ENCODE measurements around the gene GALNT14.

The GALNT14 gene

DNA sequence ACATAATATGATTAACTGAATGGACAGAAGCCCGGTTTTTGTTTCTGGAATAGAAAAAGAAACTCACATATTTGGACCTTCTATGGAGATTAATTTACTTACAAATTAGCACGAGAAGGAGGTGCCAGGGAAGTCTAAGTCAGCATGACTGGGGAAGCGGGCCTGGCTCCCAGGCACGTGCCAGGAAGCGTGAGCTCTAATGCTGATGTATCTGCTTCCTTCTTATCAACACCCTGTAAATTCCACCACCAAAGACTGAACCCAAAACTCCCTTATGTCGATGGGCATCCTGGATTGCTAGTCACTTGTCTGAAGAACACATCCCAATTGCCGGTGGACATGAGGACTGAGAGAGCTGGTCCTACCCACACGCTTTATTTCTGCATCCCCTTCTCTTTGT, 134.5 kb downstream of the GALNT14 start:
- no peak for FAIRE-seq

DNA sequence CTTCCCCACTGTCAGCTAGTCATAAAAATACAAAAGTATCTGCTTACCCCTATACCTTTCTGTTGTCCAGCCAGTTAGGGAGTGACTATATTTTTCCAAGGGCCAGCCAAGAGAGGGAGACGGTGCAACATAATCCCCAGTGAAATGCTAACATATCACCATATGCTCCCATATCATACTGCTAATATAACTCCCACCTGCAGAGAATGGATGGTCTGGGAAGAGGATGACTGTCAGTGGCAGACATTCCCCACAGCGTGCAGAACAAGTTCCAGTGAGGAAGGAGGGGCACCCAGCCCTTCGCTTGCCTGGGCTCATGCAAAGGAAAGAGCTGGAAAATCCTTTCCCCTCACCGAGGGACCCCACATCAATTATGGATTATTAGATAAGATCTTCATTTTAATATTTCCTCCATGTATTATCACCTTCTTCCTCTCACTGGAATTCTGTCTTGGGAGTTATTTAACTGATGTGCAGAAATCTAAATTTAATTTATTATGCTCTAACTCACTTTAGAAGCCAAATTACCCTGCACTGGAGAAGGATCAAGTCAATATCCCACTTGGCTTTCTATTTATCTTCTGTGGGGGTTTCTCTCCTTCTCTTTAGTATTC, 135.6 kb downstream of the GALNT14 start:
- no peak for FAIRE-seq

DNA sequence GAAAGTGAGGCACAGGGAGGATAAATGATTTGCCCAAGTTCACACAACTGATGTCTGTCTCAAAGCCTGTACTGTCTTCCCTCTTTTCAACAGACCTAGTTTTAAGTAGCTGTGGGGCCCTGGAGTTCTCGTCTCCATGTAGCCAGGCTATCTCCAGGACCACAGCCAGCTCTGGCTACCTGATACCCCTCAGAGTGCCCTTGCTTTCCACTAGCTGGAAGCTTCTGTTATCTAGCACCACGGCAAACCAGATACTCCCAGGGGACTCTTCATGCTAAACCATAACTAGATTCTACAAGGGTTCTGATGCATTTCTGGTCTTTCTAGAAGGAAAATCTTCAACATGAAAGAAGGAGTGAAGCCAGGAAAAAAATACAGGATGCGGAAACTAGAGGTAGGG, 137.3 kb downstream of the GALNT14 start:
- no peak for FAIRE-seq

DNA sequence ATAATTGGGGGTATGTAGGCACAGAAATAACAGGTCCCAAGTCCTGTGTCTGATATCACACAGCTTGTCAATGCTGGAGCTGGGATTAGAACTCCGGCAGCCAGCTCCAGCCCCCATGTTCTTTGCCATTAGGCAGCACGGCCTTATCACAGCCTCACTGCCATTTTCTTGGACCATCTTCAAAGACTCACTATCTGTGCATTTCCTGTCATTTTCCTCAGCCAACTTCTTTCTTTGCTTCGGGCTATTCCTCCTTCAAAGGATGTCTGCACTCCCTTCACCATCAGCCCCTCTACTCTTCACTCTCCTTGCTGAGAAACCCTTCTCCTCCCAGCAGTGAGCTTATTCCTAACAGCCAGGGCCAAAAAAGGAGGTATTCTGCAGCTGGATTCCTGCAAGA, 139.6 kb downstream of the GALNT14 start:
- no peak for FAIRE-seq

DNA sequence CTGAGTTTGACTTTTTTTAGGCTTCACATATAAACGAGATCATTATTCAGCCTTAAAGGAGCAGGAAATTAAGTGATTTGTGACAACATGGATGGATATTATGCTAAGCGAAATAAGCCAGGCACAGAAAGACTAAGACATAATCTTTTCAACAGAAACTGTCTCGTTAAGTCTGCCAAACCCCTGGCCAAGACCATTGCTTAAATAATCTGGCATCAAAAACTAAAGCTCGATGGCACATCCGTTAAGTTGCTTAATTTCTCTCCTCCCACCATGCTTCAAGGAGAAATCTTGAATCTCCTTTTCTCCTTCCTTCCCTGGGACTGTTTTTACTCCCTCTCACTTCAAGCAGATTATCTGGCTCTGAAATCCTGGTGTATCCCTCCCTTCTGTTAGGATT, 140.3 kb downstream of the GALNT14 start:
- FAIRE-seq = no peak

DNA sequence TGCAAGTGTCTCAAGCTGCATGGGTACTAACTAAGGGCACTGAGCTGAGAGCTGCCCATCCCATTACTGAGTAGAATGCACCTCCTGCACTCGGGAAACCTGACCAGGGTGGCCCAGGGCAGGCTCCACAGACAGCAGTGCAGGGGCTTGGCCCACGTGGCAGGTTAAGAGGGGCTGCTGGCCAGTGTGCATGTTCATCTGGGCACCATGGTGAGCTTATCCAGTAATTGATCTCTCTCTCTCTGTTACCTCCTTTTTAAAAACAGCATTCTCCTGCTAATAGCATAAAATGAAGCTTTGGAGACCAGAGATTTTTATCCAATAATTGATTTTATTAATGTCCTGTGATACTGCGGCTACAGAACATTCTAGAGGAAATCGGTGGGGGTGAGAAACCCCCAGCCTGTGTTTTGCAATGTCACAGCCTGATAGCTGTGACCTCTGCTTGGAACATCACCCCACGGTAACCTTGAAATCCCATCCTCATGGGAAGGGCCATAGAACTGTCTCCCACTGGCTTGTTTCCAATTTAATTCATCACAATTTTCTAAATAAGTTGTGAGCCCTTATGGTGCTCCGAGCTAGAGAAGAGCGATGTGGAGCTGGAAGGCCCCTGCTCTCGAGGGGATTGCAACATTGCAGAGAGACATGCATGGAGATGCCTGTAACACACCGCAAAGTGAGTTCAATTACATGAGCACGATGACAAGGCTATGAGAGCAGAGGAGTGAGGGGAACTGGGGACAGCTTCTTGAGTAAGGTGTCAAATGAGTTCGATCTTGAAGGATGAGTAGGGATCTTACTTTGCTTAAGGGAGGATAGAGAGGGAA, 143.8 kb downstream of the GALNT14 start:
- FAIRE-seq = no peak

DNA sequence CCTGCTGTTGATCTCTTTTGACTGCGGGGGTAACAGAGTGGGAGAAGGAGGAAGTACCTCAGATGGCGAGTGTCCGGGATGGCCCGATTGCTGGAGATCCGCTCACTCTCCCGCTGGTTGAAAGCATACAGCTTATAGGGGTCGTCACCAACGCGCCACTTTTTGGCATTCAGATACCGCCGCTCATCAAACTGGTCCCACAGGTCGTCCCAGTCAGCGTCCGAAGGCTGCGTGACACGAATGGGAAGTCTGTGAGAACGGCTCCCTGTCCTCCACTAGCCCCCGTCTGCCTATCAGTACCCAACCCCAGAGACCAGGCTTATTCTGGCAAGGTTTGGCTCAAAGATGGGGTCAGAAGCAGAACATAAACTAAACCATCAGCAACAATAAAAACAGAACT, 145.5 kb downstream of the GALNT14 start:
- no peak for FAIRE-seq

DNA sequence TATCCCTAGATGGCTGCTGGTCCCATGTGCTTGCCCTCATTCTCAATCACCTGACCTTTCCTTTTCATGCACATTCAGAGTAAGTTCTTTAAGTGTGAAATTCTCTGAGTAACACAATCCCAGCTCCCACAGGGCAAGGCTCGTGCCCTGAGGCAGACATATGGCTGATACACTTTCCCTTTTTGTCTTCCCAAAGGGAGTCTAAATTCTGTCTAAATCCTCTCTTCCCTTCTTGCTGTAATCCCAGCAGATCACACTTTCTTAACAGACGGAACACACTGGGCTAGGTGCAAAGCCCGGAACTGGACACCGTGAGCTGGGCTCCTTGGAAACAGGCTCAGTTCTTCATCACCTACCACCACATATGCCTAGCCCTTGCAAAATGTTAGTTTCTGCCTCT, 147.6 kb downstream of the GALNT14 start:
- FAIRE-seq = no peak

DNA sequence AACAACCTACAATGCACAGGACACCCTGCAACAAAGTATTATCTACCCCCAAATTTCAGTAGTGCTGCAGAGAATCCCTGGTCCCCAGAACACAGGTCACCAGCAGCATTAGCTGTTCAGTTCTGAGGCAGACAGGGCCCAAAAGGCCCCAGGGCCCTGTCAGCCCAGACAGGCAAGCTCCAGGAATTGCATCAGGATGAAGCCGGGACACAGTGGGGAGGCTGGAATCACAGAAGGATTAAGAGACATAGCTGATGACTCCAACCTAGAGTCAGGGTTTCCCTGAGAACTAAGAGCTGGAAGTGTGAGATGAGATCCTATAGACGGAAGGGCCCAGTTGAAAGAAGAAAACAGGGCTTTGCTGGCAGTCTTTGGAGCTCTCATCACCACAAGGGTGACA, 148.1 kb downstream of the GALNT14 start:
- FAIRE-seq = no peak

DNA sequence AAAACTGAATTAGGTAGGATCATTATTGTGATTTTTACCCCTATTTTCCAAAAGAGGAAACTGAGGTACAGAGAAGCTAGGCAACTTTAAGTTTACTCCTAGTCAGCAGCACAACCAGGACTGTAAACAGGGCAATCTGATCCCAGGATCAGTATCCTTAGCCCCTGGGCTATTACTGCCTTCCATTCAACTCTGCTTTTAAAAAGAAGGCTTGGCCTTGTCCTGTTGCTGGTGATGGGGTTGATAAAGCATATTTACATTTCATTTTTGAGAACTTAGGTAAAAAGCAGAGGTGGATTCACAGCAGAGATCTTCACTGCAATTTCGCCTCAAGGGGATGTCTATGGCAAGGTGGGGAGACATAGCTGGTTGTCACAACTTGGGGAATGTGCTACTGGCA, 148.5 kb downstream of the GALNT14 start:
- FAIRE-seq = no peak

DNA sequence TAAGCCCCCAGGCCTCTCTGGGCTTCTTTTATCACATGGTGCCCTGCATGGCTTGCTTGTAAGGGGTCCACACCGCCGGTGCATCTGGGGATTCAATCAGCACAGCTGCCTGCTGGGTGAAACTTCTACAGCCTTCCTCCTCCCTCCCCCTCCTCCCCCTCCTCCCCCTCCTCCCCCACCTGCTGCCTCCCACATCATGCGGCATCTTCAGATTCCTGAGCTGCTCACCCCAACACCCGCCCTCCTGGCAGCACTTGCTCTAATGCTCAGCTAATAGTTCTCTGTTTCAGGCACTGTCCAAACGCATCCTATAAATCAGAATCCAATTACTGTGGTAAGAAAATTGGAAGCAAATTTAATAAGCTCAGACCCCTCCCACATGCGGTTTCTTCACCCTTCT, 150.7 kb downstream of the GALNT14 start:
- FAIRE-seq = no peak

DNA sequence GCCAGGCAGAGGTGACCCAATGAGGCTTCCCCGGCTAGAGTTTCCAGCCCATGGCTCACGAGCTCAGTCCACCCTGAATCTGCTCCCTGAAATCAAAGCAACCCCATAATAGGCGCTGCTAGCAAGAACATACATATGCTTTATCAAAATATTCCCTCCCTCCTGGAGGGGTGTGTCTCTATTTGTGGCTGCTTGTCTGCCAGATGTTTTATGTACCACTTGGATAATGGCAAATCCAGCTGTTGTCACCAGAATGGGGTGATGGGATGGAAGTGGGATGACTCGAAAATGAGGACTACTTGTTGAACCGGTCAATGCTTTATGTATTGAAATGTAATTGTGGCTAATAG, 152.0 kb downstream of the GALNT14 start:
- FAIRE-seq = no peak

DNA sequence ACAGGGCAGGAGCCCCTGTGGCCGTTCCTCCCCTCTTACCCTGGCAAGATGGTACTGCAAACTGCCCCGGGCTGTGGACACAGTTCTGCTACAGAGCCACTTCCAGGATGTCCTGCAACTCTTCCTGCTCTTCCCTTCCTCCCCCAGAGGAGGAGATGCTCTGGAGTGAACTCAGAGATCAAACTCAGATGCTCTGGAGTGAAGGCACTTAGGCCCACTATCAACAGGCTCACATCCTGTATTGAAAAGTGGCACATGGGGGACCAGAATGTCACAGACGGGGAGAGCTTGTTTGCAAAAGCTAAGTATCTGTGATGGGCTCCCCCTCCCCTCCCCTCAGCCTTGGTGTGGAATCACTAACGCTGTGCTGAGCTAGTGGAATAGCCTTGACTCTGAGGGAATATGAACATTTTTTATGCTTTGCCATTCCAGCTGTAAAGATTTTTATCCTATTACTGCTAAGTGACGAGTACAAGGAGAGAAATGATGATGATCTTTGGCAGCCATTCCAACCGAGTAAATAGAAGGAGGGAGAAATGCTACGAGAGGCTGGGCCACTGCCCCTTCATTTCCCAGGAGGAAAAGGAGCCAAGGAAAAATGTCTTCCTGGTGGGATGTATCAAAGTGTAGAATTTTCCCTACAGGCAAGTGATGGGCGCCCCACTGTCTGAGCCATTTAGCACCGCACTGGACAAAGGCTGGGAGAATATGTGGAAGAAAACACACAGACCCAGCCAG, 152.6 kb downstream of the GALNT14 start:
- no peak for FAIRE-seq

DNA sequence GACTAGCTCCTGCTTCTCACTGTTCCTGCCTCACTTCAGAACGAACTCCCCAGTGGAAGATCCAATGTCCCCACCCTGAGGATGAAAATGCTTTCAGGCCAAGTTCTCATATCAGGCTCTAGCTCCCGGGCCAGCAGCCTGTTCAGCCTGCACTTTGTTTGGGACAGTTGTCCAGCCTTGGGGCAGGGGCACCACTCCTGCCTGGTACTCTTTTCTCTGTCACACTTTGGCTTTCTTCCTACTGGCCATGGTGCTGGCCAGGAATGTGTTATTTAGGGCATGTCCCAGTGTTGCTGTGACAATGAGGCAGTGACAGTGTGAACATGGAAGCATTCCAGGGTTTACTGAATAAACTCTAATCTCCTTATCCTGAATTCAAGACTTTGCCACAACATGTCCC, 154.1 kb downstream of the GALNT14 start:
- FAIRE-seq = no peak

DNA sequence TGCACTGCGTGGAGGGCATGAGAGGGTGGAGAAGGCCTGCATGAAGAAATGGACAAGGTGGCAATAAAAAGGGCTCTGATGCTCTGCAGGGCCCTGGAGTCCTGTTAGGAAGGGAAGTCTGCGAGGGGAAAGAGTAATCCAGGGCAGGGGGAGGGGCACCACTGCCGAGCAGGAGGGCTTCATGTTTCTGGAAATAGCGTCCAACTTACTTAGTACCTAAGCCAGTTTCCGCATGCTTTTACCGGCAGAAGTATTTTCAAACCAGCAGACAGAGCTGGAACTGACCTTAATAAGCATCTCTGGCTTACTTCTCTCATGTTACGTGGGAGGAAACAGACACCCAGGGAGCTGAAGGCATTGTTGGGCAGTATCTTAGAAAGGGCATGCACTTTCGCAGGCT, 156.7 kb downstream of the GALNT14 start:
- no peak for FAIRE-seq

DNA sequence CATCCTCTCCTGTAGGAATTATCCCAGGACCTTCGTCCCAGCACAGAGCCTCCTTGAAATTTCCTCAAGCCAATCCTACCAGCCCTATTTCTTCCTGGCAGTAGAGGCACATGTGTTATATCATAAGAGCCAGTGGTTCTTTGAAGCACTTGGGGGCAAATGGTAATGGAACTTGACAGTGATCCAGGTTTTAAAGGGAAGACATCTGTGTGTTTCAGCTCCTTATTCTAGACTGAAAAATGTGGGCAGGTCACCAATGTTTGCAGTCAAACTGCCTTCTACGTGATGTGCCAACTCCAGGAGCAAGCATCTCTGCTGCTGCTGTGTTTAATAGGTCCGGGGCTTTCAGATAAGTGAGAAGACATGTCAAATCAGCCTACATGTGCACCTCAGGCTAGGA, 157.1 kb downstream of the GALNT14 start:
- FAIRE-seq = no peak

DNA sequence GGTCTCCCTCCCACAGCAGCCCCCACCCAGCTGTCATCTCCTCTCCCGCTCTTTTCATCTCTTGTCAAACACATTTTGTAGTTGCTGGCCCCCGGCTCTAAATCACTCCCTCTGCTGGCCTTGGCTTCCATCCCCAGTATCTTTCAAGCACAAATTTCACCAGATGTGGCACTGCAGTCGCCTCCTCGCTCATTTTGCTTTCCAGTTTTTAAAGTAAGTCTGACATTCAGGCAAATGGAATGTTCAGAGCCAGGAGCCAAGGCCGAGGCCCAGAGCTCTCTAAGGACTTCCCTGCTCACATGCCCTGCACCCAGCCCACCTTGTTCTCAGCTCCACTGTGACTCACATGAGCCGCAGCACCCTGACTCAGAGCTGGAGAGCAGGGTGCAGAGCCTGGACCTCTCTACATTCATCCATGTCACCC, 158.4 kb downstream of the GALNT14 start:
- no peak for FAIRE-seq

DNA sequence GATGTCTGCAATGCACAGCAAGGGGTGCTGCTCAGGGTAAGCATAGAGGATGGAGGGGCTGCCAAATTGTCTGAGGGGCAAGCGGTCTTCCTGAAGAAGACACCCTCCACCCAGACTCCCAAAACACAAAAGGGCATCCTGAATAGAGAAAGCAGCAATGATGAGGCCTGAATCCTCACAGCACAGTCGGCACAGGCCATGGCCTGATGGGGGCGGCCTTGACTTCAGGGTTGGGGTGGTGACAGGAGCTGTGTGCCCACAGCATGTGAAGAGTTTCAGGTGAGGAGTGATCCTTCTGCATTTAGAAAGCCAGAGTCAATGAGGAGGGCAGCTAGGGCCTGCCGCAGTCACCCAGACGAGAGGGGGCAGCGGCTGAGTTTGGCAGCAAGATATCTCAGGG, 159.4 kb downstream of the GALNT14 start:
- FAIRE-seq = no peak

DNA sequence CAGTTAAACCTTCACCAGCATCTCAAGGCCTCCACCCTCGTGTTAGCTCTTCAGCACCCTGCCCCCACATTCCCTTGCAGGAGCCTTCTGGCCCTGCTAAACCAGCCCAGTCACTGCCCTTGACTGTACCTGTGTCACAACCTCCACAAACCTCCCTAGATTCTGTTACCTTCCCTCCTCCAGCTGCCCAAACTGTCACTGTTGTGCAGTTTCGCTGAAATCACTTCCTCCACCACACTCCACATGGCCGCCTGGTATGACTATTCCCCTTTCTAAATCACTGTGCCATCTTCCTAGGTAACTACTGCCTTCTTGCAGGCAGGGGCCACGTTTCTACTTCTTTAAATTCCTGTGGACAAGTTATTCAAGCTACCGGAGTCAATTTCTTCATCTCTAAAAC, 160.2 kb downstream of the GALNT14 start:
- no peak for FAIRE-seq

DNA sequence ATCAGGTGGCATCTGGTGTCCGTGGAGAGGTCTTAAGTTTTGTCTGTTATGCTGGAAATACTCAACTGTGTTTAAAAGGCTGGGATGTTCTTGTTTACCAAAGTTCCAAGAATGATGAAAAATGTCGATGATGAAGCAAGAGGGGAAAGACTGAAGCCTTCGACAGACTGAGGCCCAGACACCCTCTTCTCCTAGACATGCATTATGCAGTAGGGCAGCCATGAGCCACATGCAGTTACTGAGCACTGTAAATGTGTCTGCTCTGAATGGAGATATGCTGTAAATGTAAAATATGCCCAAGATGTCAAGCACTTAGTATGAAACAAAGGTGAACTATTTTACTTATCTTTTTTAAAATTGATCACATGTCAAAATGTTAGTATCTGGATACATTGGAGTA, 163.1 kb downstream of the GALNT14 start:
- FAIRE-seq = no peak

DNA sequence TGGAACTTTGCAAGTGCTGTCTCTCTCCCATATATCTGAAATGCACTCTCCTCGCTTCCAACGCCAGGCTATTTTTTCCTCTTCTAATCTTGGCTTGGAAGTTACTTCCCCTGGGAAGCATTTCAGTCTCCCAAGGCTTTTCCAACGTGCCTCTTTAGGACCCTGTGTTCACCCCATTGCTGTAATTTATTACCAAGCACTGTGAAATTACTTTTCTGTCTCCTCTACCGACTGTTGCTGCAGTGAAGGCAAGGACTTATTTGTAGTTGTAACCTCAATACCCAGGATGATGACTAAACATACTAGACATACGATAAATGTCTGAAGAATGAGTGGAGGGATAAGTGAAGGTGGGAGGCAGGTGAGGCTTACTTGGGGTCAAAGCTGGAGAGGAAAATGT, 163.7 kb downstream of the GALNT14 start:
- FAIRE-seq = no peak

DNA sequence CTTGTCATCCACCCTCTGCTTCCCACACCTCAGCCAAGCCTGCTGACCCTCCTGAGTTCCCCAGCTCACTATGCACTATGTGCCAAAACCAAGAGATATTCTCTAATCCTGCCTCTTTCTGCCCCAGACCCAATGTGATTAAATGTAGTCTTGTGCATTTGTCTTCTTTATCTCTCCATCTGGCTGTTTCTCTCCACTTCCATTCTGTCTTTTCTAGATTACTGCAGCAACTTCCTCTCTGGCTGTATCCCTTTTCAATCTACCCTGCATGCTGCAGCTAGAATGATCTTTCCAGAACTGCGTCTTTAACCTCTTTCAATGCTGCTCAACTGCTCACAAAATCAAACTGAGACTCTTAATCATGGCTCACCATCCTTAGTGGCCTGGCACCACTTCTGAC, 164.1 kb downstream of the GALNT14 start:
- no peak for FAIRE-seq

DNA sequence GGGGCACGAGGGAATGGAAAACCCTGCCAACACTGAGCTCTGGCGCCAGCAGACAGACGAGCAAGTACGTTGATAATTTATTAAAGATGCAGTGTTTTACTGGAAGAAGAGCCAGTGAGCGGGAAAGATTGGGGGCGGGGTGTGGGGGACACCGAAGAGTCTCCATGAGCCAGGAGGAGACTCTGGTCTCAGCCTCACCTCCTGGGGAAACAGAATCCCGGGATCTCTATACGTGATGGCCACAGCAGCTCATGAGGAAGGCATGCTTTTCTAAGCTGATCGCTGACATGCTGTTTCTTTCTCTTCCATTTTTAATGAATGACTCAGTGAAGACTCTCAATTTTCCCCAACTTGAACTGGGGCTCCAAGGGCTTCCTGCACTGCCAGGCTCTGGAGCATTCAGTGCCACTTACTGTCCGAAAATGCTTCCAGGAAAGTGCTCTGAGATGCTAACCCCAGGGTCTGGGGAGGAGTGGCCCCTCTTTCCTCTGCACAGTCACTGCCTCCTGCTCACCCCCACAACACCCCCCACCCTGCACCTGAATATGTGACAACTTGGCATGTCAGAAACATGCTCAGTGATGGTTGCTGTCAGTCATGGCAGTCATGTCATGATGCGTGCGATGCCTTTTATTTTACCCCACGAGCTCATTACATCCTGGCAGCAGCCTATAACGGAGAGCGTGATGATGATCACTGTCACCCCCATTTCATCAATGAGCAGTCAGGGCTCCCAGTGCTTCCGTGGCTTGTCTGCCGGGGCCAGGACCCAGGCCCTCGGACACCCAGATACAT, 166.8 kb downstream of the GALNT14 start:
- FAIRE-seq = no peak
